ENCODE data around the gene VAV1. TPM values are rescaled to one million over a fixed set of nuclear protein-coding genes. Genes with fewer than 3 reads are reported as not detected.

VAV1 gene
- total RNA-seq, 1 experiment from 2014 or later, result 7.5 TPM

DNA sequence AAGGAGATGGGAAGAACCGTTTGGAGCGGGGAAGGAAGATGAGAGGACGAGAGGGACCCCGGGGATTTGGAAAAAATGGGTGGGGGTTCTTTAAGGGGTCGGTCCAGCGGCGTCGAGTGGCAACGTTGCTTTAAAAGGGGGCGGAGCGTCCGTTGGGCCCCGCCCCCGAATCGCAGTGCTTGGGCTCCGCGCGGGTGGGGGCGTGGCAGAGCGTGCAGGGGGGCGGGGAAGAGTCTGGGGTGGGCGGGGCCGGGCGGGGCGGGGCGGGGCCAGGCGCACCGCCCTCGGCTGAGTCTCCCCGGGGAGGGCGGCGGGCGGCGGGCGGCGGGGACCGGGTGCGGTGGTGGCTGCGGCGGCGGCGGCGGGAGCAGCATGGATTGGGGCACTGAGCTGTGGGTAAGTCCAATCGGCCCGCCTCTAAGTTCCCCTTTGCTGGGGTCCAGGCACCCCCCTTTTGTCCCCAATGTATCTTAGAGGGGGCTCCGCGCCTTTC, 33.1 kb upstream of the VAV1 start, which contains the start of gene TRIP10:
TRIP10 (plus strand) TSS at position 291 of the 493 bp plus-strand sequence; CDS start at position 373, 82 bp downstream.
- no TSS peak for BruUV-seq (replicated peaks)
- H3K27ac ChIP-seq, result peak within 1 kb of the TSS; percentile 61
- H3K36me3 ChIP-seq (ENCODE audit: low read depth), result no peaks in the 10 kb centered on the region
- TF ChIP-seq EZH2 (IDR thresholded peaks at IDR 0.05; ENCODE audit: low read depth), result no peak
- TF ChIP-seq, protein P1, sequence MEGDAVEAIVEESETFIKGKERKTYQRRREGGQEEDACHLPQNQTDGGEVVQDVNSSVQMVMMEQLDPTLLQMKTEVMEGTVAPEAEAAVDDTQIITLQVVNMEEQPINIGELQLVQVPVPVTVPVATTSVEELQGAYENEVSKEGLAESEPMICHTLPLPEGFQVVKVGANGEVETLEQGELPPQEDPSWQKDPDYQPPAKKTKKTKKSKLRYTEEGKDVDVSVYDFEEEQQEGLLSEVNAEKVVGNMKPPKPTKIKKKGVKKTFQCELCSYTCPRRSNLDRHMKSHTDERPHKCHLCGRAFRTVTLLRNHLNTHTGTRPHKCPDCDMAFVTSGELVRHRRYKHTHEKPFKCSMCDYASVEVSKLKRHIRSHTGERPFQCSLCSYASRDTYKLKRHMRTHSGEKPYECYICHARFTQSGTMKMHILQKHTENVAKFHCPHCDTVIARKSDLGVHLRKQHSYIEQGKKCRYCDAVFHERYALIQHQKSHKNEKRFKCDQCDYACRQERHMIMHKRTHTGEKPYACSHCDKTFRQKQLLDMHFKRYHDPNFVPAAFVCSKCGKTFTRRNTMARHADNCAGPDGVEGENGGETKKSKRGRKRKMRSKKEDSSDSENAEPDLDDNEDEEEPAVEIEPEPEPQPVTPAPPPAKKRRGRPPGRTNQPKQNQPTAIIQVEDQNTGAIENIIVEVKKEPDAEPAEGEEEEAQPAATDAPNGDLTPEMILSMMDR (conservative IDR thresholded peaks at IDR 0.05), result no peak
- H3F3A ChIP-seq (ENCODE audit: insufficient read depth, low read depth), result peaks cover 56% of the 10 kb centered on the region
- peak within 1 kb of the TSS; percentile 91 for H3K4me3 ChIP-seq
- peaks cover 51% of the 10 kb centered on the region for H3K79me2 ChIP-seq (ENCODE audit: low read depth)
- peak within 1 kb of the TSS; percentile 49; the same call in 1 of the 2 replicates for H2AFZ ChIP-seq
- intact Hi-C loops (cut with micrococcal nuclease; ENCODE audit: unreplicated experiment), result loop anchor here (1.0 to 5.0 kb wide), 3 partner anchors 62 to 612 kb away; partner anchors contain the start of gene CRB3
- CTCF ChIA-PET, result interaction anchor here (0.6 kb wide), 1 partner anchor 22 kb away, joined by 3 read pairs; no protein-coding TSS in a partner anchor
- no peaks in the 10 kb centered on the region for H3K27me3 ChIP-seq (ENCODE audit: insufficient read depth, low read depth)
- POLR2A ChIA-PET (ENCODE audit: unreplicated experiment), result interaction anchor here (0.6 to 1.2 kb wide), 2 partner anchors 9 to 223 kb away, joined by 3 to 4 read pairs; no protein-coding TSS in a partner anchor
- H4K20me1 ChIP-seq (ENCODE audit: insufficient read depth), result 0 out of 2 replicates have a peak, but pooled peaks cover 5% of the 10 kb centered on the region
- peak within 1 kb of the TSS; percentile 81 for H3K4me2 ChIP-seq
- no peaks in the 10 kb centered on the region for H3K9me3 ChIP-seq (ENCODE audit: insufficient read depth, low read depth)
- DNase-seq, result peak in 1 of 2 experiments; percentile 65
- peaks cover 47% of the 10 kb centered on the region for H3K4me1 ChIP-seq (replicated peaks; ENCODE audit: insufficient read depth)
- no peaks in the 10 kb centered on the region for H3K9me2 ChIP-seq (ENCODE audit: insufficient read depth)

DNA sequence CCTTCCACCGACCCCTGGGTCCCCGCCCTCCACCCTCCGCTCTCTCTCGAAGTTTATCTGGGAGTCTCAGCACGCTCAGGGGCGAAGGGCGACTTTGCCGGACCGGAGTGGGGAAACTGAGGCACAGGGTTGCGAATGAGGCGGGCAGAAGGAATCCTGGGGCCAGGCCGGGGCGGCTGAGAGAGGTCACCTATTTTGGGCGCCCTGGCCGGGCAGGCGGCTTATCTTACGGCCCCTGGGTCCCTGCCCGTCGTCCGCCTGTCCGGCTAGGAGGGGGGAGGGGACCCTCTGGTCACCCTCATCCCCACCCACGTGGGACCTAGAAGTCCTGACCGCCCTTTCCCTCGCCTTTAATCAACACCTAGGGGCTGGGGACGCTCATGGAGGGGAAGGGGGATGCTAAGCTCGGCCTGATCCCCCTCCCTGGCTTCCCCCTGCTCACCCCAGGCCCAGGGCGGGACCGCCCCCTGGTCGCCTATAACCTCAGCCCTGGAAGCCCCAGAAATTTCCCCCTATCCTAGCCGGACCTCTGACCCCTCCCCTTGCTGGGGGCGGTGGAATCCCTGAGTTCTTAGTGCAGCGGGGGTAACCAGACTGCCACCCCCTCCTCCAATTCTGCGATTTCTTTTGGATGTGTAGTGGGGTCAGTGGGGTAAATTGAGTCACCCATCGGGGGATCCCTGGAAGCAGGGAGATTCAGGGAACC, 32.5 kb upstream of the VAV1 start:
- H3F3A ChIP-seq (ENCODE audit: insufficient read depth, low read depth), result peaks cover 61% of the 10 kb centered on the region
- TF ChIP-seq, protein P1 (conservative IDR thresholded peaks at IDR 0.05), result no peak
- TF ChIP-seq EZH2 (IDR thresholded peaks at IDR 0.05; ENCODE audit: low read depth), result no peak
- H3K27me3 ChIP-seq (ENCODE audit: insufficient read depth, low read depth), result no peaks in the 10 kb centered on the region
- peaks cover 50% of the 10 kb centered on the region for H3K79me2 ChIP-seq (ENCODE audit: low read depth)
- CTCF ChIA-PET, result no interaction called here
- BruUV-seq (replicated peaks), result TSS peak; percentile 38
- DNase-seq, result peak in 1 of 2 experiments; percentile 42
- H3K36me3 ChIP-seq (ENCODE audit: low read depth), result no peaks in the 10 kb centered on the region
- H3K4me1 ChIP-seq (replicated peaks; ENCODE audit: insufficient read depth), result peaks cover 52% of the 10 kb centered on the region
- peak overlapping the region; percentile 91 for H3K4me3 ChIP-seq
- no peak overlapping the region for H2AFZ ChIP-seq
- H3K9me2 ChIP-seq (ENCODE audit: insufficient read depth), result no peaks in the 10 kb centered on the region
- peak overlapping the region; percentile 81 for H3K4me2 ChIP-seq
- H3K9me3 ChIP-seq (ENCODE audit: insufficient read depth, low read depth), result no peaks in the 10 kb centered on the region
- intact Hi-C loops (cut with micrococcal nuclease; ENCODE audit: unreplicated experiment), result loop anchor here (1.0 to 5.0 kb wide), 3 partner anchors 61 to 613 kb away; partner anchors contain the start of gene CRB3
- POLR2A ChIA-PET (ENCODE audit: unreplicated experiment), result interaction anchor here (0.6 kb wide), 1 partner anchor 223 kb away, joined by 4 read pairs; no protein-coding TSS in a partner anchor
- H4K20me1 ChIP-seq (ENCODE audit: insufficient read depth), result 0 out of 2 replicates have a peak, but pooled peaks cover 5% of the 10 kb centered on the region
- peak overlapping the region; percentile 61 for H3K27ac ChIP-seq

DNA sequence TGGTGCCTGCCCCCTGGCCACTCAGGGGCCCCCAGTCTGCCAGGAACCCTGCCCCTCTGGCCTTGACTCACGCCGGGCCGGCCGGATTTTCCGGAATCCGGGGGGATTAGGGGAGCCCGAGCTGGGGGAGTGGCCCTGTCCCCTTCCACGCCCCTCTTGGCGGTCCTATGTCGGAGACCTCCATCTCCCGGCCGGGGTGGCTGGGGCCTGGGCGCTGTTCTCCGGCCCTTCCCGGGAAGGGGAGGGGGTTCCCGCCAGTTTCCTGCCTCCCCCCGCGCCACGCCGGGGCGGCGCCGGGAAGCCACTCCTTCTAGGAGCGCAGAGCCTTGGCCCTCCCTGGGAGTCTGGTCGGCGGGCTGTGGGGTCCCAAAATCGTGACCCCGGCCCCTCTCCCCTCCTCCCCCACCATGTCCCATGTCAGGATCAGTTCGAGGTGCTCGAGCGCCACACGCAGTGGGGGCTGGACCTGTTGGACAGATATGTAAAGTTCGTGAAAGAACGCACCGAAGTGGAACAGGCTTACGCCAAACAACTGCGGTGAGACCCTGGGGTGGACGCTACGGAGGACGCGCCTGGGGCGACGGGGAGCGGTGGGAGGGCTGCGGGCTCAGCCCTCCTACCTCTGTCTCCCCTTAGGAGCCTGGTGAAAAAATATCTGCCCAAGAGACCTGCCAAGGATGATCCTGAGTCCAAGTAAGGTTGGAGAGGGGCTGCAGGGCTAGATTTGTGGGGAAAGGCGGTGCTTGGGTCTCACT, 31.7 kb upstream of the VAV1 start:
- peaks cover 46% of the 10 kb centered on the region for H3K79me2 ChIP-seq (ENCODE audit: low read depth)
- intact Hi-C loops (cut with micrococcal nuclease; ENCODE audit: unreplicated experiment), result no loop called here
- no peaks in the 10 kb centered on the region for H3K27me3 ChIP-seq (ENCODE audit: insufficient read depth, low read depth)
- no peaks in the 10 kb centered on the region for H3K9me3 ChIP-seq (ENCODE audit: insufficient read depth, low read depth)
- H3F3A ChIP-seq (ENCODE audit: insufficient read depth, low read depth), result peaks cover 61% of the 10 kb centered on the region
- 0 out of 2 replicates have a peak, but pooled peaks cover 5% of the 10 kb centered on the region for H4K20me1 ChIP-seq (ENCODE audit: insufficient read depth)
- POLR2A ChIA-PET (ENCODE audit: unreplicated experiment), result no interaction called here
- CTCF ChIA-PET, result no interaction called here
- peak overlapping the region; percentile 91 for H3K4me3 ChIP-seq
- no peaks in the 10 kb centered on the region for H3K9me2 ChIP-seq (ENCODE audit: insufficient read depth)
- peak overlapping the region; percentile 61 for H3K27ac ChIP-seq
- H3K36me3 ChIP-seq (ENCODE audit: low read depth), result 0 out of 2 replicates have a peak, but pooled peaks cover 3% of the 10 kb centered on the region
- peaks cover 58% of the 10 kb centered on the region for H3K4me1 ChIP-seq (replicated peaks; ENCODE audit: insufficient read depth)
- peak; percentile 71 to 76 for DNase-seq
- BruUV-seq (replicated peaks), result no TSS peak
- peak overlapping the region; percentile 81 for H3K4me2 ChIP-seq
- no peak overlapping the region for H2AFZ ChIP-seq
- TF ChIP-seq, protein P1 (conservative IDR thresholded peaks at IDR 0.05), result no peak
- TF ChIP-seq EZH2 (IDR thresholded peaks at IDR 0.05; ENCODE audit: low read depth), result no peak
